PC-3 (cell line): ENCODE results near the gene ALG9. TPM values are rescaled to one million over a fixed set of nuclear protein-coding genes. Genes with fewer than 3 reads are reported as not detected.
"Not testable (repeated sequence)": the region's sequence is repeated elsewhere in the genome, so short reads cannot be mapped to it uniquely, and the experiment has no call there.

ENCODE experiments used
- ATAC-seq: fragments of 200-7000 bp; cut with Tn5 transposase; 2 replicates; pipeline ENCODE4 v1.9.1; 2020; ENCODE audit warnings: mild to moderate bottlenecking, moderate library complexity
- BruUV-seq: library from RNA; stranded (reverse); fragments of 400-500 nt; replicated peaks from 2 replicates; lab custom pipeline; 2021; lab: Mats Ljungman, UMichigan
- CTCF ChIA-PET: fragments of 300-600 bp; sonication (Branson Sonifier 250); formaldehyde crosslinking; loops from one replicate; lab custom pipeline; 2022; ENCODE audit warnings: antibody characterized with exemption; lab: Charles Lee
- POLR2A ChIA-PET: fragments of 300-600 bp; sonication (Branson Sonifier 250); formaldehyde crosslinking; loops from one replicate; lab custom pipeline; 2022; ENCODE audit warnings: antibody characterized with exemption; ENCODE audit not compliant: unreplicated experiment; lab: Charles Lee
- DNase-seq: peaks from one replicate; pipeline ENCODE4 v3.0.0-alpha.2; 2015
- H2AFZ ChIP-seq: fragments of 300-600 bp; sonication (generic); 2 replicates; pipeline ENCODE4 v1.6.0; 2016; ENCODE audit warnings: antibody characterized with exemption, low read length
- H3F3A ChIP-seq: fragments of 300-600 bp; sonication (generic); one replicate; pipeline ENCODE4 v1.6.0; 2017; ENCODE audit warnings: antibody characterized with exemption, low read length, control low read depth, mild to moderate bottlenecking; ENCODE audit not compliant: unreplicated experiment
- H3K27ac ChIP-seq: fragments of 300-600 bp; sonication (generic); 2 replicates; pipeline ENCODE4 v1.5.1; 2016; ENCODE audit warnings: mild to moderate bottlenecking, low read length
- H3K27me3 ChIP-seq: fragments of 300-600 bp; sonication (generic); 2 replicates; pipeline ENCODE4 v1.6.1; 2016; ENCODE audit warnings: low read length, mixed read lengths
- H3K36me3 ChIP-seq: fragments of 300-600 bp; sonication (generic); 2 replicates; pipeline ENCODE4 v1.6.1; 2016; ENCODE audit warnings: low read depth, mixed run types, low read length, mixed read lengths
- H3K4me1 ChIP-seq: fragments of 300-600 bp; sonication (generic); 2 replicates; pipeline ENCODE4 v1.5.1; 2016; ENCODE audit warnings: low read length; ENCODE audit not compliant: insufficient read depth
- H3K4me2 ChIP-seq: fragments of 300-600 bp; sonication (generic); 2 replicates; pipeline ENCODE4 v1.6.0; 2016; ENCODE audit warnings: low read length
- H3K4me3 ChIP-seq: fragments of 300-600 bp; sonication (generic); 2 replicates; pipeline ENCODE4 v1.5.1; 2016; ENCODE audit warnings: mild to moderate bottlenecking, low read length, mixed read lengths
- H3K79me2 ChIP-seq: fragments of 300-600 bp; sonication (generic); 2 replicates; pipeline ENCODE4 v1.6.1; 2017; ENCODE audit warnings: low read length, mixed read lengths
- H3K9ac ChIP-seq: fragments of 300-600 bp; sonication (generic); 2 replicates; pipeline ENCODE4 v1.6.0; 2016; ENCODE audit warnings: mild to moderate bottlenecking, low read length
- H3K9me2 ChIP-seq: fragments of 300-600 bp; sonication (generic); replicated peaks from 2 replicates; pipeline ENCODE4 v1.6.1; 2016; ENCODE audit warnings: mixed run types, low read length, mixed read lengths
- H3K9me3 ChIP-seq: fragments of 300-600 bp; sonication (generic); 2 replicates; pipeline ENCODE4 v1.6.1; 2016; ENCODE audit warnings: low read length, mixed read lengths
- H4K20me1 ChIP-seq: fragments of 300-600 bp; sonication (generic); 2 replicates; pipeline ENCODE4 v1.6.1; 2016; ENCODE audit warnings: low read length, mixed read lengths
- CTCF ChIP-seq: fragments of 300-600 bp; sonication (generic); conservative IDR thresholded peaks from 2 replicates; pipeline ENCODE4 v1.5.1; 2017; ENCODE audit warnings: antibody characterized with exemption, low read depth, mild to moderate bottlenecking, low read length
- EZH2 ChIP-seq: fragments of 300-600 bp; sonication (generic); IDR thresholded peaks from one replicate; pipeline ENCODE4 v1.6.1; 2017; ENCODE audit warnings: antibody characterized with exemption, mild to moderate bottlenecking, low read length; ENCODE audit not compliant: unreplicated experiment
- EZH2phosphoT487 ChIP-seq: fragments of 300-600 bp; sonication (generic); IDR thresholded peaks from 2 replicates; pipeline ENCODE4 v1.6.1; 2018; ENCODE audit warnings: mild to moderate bottlenecking, antibody characterized with exemption, low read length, borderline replicate concordance
- intact Hi-C: fragments of 100-400 bp; cut with micrococcal nuclease; formaldehyde crosslinking; loops from 2 replicates; pipeline ENCODE4 v1.9.0; 2023
- total RNA-seq: library from RNA; depleted of rRNA; stranded (reverse); fragments of >200 nt; gene quantifications from 2 replicates; pipeline ENCODE4 v1.2.3, GENCODE V29; 2014

ALG9 gene
- total RNA-seq, 1 experiment from 2014 or later = 34.3 TPM

- no peak overlapping the region for H3K9ac ChIP-seq
- H3F3A ChIP-seq = no peaks in the 10 kb centered on the region
- H2AFZ ChIP-seq = no peak overlapping the region
- H4K20me1 ChIP-seq = no peaks in the 10 kb centered on the region
- H3K27me3 ChIP-seq = no peaks in the 10 kb centered on the region
- intact Hi-C loops = no loop called here
- no peak for TF ChIP-seq EZH2phosphoT487
- TF ChIP-seq CTCF = no peak
- TF ChIP-seq EZH2 = no peak
- DNase-seq = no peak
- H3K4me2 ChIP-seq = no peak overlapping the region
- no peaks in the 10 kb centered on the region for H3K79me2 ChIP-seq
- no peak overlapping the region for H3K4me3 ChIP-seq
- no peak for ATAC-seq
- no peaks in the 10 kb centered on the region for H3K9me3 ChIP-seq
- no peaks in the 10 kb centered on the region for H3K36me3 ChIP-seq
- no peaks in the 10 kb centered on the region for H3K9me2 ChIP-seq
- peaks cover 8% of the 10 kb centered on the region; the same call in 1 of the 2 replicates for H3K4me1 ChIP-seq
- ChIA-PET CTCF (no interaction called here), POLR2A (no interaction called here)
- no peak overlapping the region for H3K27ac ChIP-seq
- BruUV-seq = no TSS peak
Observed at GRCh38 chr11:111772535-111772934, 98.8 kb downstream of the ALG9 start.

GRCh38 chr11:111771205-111771604, 100.2 kb downstream of the ALG9 start:
- H4K20me1 ChIP-seq, BruUV-seq, H3K36me3 ChIP-seq, ATAC-seq, H3K4me2 ChIP-seq, H3K9ac ChIP-seq, H3K9me2 ChIP-seq, H3K9me3 ChIP-seq, H3K27ac ChIP-seq, DNase-seq, H3F3A ChIP-seq, H3K27me3 ChIP-seq, intact Hi-C loops, H2AFZ ChIP-seq, H3K79me2 ChIP-seq, H3K4me3 ChIP-seq: not testable (repeated sequence)
- H3K4me1 ChIP-seq = peaks cover 15% of the 10 kb centered on the region; the same call in 1 of the 2 replicates
- POLR2A ChIA-PET = interaction anchor here (0.6 kb wide), 1 partner anchor 17 kb away, joined by 3 read pairs; no protein-coding TSS in a partner anchor
- CTCF ChIA-PET = interaction anchor here (0.6 kb wide), 1 partner anchor 173 kb away, joined by 3 read pairs; no protein-coding TSS in a partner anchor

GRCh38 chr11:111770581-111771134, 100.7 kb downstream of the ALG9 start:
- H3F3A ChIP-seq = no peaks in the 10 kb centered on the region
- H3K9me2 ChIP-seq = no peaks in the 10 kb centered on the region
- H3K27me3 ChIP-seq = no peaks in the 10 kb centered on the region
- no peaks in the 10 kb centered on the region for H4K20me1 ChIP-seq
- intact Hi-C loops = no loop called here
- H3K9me3 ChIP-seq = no peaks in the 10 kb centered on the region
- H3K36me3 ChIP-seq = no peaks in the 10 kb centered on the region
- H3K4me1 ChIP-seq = peaks cover 15% of the 10 kb centered on the region; the same call in 1 of the 2 replicates
- POLR2A ChIA-PET = no interaction called here
- no peak for ATAC-seq
- H3K27ac ChIP-seq = no peak overlapping the region
- no peak overlapping the region for H3K4me3 ChIP-seq
- TF ChIP-seq EZH2phosphoT487 (no peak), CTCF (no peak), EZH2 (no peak)
- peak; percentile 52 for DNase-seq
- H3K9ac ChIP-seq = no peak overlapping the region
- CTCF ChIA-PET = interaction anchor here (0.6 kb wide), 1 partner anchor 173 kb away, joined by 3 read pairs; no protein-coding TSS in a partner anchor
- no peak overlapping the region for H2AFZ ChIP-seq
- no TSS peak for BruUV-seq
- peaks cover 5% of the 10 kb centered on the region for H3K79me2 ChIP-seq
- no peak overlapping the region for H3K4me2 ChIP-seq
